Stimulated activated CD4-positive, alpha-beta T cell treated with anti-CD3 and anti-CD28 coated beads, Interleukin-4, amount 100 ng/mL, for 48 hours (primary cell): ENCODE data around the gene HOXB9.
A peak's percentile ranks its signal among the peaks of the same experiment; 100 is the strongest.

ENCODE experiments used
- DNase-seq, 2 donors: peaks; one replicate each; pipeline ENCODE4 v3.0.0-alpha.2; 2020; ENCODE audit warnings: low read depth in 2 of 2

HOXB9 gene

GRCh38 chr17:48639982-48640857 is 14.1 kb upstream of the HOXB9 start:
- no peak for DNase-seq

DNA sequence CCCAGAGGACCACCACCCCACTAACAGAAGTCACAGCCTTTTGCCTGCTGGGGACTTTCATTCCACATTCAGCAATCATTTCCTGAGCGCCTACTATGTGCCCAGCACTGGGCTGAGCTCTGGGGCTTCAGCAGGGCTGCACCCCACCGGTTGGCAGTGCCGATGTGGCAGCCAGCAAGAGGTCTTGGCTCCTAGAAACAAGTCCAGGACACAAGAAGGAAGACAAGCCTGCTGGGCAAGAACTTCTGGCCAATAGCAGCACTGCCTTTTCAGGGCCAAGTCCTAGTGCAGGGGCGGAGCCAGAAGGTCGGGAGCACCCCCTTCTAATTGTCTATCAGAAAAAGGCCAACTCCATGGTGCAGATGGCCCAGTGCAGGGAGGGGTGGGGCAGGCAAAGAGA is 13.0 kb upstream of the HOXB9 start:
- DNase-seq = no peak

DNA sequence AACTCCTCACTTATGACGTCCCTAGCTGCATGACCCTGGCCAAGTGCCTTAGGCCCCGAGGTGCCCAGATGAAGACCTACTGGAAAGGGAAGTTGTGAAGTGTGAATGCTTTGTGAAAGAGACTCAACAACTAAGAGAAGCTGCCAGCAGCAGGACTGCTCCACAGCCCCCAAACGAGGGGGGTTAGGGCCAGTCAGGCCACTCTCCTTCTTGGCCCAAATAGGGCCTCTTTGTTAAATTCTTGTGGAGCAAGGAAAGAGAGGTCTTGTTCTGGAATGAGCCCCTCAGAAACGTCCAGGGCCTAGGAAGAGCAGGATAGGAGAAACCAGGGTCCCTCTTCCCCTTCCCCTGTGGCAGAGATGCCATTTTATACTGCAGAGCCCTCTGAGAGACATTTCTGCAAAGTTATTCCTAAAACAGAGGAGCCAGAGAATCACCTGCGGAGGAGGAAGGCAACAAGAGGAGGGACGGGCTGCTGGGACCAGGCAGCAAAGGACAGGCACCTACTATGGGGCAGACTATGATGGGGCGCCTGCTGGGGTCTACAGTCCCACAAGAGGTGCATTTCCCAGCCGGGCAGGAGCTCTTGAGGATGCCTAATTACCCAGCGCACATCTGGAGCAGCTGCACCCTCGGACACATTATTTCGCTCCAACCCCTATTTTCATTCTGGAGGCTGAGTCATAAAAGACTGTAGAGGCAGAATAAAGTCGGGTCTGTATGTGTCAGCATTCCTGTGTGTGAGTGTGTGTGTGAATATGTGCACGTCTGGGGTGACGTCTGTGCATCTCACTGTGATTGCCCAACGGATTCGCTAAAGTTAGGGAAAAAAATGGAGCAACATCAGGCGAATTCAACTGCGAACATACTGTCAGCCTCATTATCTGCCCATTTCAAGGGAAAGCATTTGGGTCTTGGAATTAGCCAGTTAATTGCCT is 11.4 kb upstream of the HOXB9 start:
- no peak for DNase-seq

DNA sequence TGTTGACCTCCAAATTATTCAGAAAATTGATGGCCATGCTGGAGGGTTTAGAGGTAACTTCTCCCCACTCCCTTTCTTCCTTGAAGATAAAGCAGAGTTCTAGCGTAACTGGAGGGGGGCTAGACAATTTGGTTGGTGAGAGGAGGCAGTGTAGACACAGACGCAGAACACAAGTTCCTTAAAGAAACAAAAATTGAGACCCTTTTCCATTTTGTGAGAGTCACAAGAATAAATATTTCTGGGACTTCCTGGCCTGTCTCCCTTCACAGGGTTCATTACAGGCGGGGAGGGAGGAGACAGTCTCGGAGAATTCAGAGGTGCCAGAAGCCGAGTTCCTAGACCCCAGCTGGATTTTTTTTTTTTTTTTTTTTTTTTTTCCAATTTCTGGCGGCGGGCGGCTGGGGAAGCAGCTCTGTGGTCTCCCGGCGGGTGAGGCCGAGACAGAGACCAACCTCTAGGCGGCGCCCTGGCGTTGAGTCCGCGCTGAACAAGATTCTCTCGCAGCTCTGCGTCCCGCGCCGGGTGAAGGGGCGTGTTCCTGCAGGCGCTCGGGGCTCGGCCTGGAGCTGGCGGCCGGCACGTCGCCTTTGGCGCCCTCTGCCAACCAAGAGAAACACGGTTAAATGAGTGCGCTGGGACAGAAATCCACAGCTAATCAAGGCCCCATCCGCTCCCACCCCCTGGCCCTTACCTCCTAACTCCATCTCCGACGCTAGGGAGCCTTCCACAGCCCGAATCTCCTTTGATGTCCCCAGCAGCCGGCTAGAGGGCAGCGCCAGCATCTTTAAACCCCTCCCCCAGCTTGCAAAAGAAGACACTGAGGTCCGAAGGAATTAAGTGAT is 10.2 kb upstream of the HOXB9 start:
- peak; percentile 78 to 80 for DNase-seq

GRCh38 chr17:48634493-48635208 is 8.5 kb upstream of the HOXB9 start:
- no peak for DNase-seq

DNA sequence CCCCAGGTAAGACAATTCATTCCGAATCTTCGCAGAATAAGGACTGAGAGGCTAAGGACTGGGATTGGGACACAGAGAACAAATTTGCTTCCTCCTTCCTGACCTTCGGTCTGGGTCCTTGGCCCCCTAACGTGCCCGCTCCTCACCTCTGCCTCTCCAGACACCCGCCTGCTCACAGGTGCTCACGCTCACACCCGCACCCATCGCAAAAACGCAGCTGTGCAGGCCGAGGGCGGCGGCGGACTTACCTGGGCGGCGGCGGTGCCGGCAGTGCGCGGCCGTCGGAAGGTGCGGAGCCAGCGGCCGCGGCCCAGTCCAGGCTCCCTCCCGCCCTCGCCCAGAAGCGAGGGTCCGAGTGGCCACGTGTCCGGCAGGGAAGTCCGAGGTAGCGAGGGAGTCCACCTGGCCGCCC is 7.1 kb upstream of the HOXB9 start:
- no peak for DNase-seq

DNA sequence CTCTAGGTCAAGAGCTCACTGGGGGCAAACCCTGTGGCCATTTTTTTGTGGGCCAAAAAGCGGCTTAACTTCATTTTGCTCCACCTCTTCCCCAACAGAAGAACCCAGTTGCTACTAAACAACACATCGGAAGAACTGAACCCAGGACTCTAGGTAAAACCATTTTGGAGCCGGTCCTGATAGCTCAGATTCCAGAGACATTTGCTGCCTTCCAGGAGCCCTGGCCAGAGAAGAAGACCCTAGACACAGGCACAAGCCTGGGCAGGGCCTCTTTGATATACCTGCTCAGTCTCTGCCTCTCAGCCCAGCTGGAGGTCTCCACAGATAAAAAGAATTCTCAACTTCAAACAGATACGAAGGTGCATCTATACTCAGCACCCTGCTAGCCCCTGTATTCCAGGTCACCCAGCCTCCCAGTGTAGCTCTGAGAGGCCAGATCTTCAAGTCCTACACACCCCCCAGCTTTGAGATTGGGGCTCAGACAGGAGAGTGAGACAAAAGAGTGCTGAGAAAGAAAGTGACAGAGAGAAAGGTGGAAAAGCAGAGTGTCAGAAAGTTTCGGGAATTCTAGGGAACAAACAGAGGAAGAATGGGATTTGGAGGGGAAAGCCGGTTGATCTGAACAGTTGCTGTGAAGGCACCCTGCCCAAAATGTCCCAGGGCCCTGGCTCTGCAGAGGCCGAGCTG is 6.6 kb upstream of the HOXB9 start:
- no peak for DNase-seq

DNA sequence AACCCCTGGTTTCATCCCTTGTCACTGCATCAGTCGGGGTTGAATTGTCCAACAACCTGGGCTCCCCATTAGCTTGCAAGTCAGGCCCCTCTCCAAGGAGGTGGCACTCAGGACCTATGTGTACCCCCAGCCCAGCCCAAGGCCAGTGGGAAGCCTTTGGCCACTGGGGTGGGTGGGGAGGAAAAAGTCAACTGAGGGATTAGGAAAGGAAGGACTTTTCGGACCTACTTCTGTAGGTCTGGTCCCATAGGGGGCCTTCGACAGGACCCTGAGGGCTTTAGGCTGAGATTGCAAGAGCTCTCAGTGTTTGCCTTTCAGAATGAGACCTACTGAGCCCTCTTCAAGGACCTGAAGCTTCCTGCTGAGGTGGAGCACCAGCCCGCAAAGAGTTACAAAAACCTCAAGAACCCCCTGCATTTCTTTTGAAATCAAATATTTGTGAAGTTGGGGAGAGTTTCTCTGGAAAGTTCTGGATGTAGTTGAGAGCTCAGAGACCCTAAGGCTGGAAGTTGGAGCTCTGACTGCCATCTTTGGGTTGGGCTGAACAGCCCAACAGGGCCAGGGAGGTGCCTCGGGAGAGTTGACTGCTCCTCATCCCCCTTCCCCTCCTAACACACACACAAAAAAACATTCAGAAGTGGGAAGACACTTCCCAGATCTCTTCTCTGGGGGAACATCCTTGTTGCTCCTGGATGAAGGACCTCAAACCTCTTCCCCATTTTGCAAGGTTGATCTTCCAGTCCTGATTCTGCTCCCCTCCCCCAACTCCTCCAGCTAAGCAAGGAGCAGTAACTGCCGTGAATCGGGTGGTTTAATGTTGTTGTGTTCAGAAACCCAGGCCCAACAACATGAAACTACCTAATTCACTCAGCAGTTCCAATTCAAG is 5.8 kb upstream of the HOXB9 start:
- DNase-seq = no peak

- DNase-seq = no peak
Measured at GRCh38 chr17:48630925-48631692, 5.0 kb upstream of the HOXB9 start.

DNA sequence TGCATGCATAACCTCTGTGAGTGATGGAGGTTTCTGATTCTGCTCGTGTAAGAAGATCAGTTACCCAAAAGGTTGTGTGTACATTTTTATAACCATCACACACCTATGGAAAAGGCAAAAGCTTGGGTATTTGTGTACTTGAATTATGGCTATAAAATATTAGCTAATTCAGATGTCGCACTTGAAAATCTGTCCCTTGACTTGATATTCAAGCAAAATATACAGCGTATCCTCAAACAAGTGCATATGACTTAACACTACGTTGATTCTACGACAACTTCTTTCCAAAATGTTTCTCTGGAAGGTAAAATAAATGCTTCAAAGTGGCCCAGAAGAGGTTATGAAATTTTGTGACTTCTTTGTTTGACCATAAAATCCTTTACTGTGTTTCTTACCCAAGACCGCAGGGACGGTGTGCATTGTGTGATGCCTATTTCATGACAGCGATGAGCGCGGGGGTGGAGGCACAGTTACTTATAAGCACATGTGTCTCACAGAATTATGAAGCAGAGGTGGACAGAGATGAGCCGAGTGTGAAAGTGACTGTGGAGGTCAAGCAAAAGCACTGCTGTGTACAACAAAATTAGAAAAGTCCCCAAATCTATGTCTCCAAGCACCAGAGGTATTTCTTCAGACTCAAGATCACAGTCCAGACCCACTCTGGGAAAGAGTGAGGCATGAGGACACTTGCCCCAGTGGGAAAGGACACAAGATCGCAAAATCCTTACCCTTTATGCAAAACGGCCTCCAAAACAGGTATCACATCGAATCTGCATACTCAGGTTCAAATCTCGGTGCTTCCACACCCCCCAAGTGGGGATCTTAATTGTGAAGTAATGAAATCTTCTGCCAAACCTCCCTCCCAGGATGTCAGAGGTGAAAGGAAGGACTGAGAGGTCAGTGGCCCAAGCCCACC is 4.1 kb upstream of the HOXB9 start:
- DNase-seq = no peak

DNA sequence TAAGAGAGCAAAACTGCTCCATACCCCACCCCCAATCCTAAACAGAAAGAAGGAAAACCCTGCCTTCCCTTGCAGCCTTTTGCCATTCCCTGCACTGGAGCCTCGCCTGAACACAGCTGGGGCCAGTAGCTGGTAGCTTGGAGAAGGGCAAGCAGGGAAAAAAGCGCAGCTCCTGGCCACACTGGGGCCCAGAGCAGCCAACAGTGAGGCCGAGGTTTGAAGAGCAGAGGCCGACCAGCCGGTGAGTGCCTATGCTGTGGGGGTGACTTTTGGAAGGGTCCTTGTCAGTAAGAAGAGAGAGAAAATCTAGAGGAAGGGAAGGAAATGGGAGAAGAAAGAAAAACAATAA is 3.2 kb upstream of the HOXB9 start:
- no peak for DNase-seq

GRCh38 chr17:48628649-48629410 is 2.7 kb upstream of the HOXB9 start:
- DNase-seq = no peak

DNA sequence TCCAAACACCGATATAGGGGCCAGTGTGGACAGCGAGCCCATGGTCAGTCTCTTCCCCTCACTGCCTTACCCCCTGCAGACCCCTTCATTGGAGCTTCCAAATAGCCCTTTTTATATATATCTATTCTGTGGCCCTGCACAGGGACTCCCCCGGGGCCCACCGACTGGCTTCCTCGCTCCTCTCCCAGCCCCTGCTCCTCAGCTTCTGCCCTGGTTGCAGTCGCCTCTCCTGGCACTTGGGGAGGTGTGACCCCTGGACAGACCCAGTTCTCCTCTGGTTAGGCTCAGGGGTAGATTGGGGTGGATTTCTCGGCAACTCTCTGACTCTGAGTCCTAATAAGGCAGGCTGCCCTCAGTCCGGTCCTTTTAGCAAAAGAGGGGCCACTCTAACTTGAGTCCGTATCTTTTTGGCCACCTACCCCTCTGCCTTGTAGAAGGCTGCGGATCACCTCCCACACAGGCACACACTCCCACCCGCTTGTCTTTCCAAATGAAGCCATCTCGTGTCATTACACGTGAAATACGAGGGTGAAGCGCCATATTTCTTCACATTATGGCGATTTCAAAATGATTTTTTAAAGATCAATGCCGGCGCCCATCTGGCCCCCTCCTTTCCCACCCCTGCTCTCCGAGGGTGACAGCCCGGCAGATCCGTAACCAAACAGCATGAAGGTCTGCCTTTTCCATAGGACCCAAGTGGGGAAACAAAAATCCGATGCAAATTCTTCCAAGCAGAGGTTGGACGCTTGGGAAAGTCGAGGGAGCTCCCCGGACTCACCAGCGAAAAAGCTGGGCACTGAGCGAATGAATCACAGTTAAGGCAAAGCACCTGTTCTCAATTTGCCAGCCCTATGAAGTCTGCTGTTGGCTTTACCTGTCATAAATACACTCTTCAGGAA is 1.7 kb upstream of the HOXB9 start:
- DNase-seq = no peak

- no peak for DNase-seq
Measured at GRCh38 chr17:48627118-48627597, 1.0 kb upstream of the HOXB9 start.

GRCh38 chr17:48625495-48626244 is 488 bp downstream of the HOXB9 start:
- no peak for DNase-seq
